PC-3 (cell line): ENCODE data around the gene GDF15.

Source experiments
- CTCF ChIP-seq: fragments of 300-600 bp; sonication (generic); conservative IDR thresholded peaks from 2 replicates; pipeline ENCODE4 v1.5.1; 2017; ENCODE audit warnings: antibody characterized with exemption, low read depth, mild to moderate bottlenecking, low read length
- EZH2phosphoT487 ChIP-seq: fragments of 300-600 bp; sonication (generic); IDR thresholded peaks from 2 replicates; pipeline ENCODE4 v1.6.1; 2018; ENCODE audit warnings: mild to moderate bottlenecking, antibody characterized with exemption, low read length, borderline replicate concordance

GRCh38 chr19:18436671-18437490 is 50.9 kb downstream of the GDF15 start:
- TF ChIP-seq EZH2phosphoT487 (no peak), CTCF (no peak)
